Nasal cavity respiratory epithelium epithelial cell of viscerocranial mucosa (primary cell): Measurements from ENCODE around the gene ACAN. TPM values are rescaled to one million over a fixed set of nuclear protein-coding genes. Genes with fewer than 3 reads are reported as not detected.

Experiments used
- total RNA-seq: library from RNA; depleted of rRNA; stranded (reverse); fragments of >200 nt; gene quantifications from 2 replicates; pipeline ENCODE4 v1.2.3, GENCODE V29; 2014

Gene ACAN
- not detected in 2 replicates for total RNA-seq

DNA sequence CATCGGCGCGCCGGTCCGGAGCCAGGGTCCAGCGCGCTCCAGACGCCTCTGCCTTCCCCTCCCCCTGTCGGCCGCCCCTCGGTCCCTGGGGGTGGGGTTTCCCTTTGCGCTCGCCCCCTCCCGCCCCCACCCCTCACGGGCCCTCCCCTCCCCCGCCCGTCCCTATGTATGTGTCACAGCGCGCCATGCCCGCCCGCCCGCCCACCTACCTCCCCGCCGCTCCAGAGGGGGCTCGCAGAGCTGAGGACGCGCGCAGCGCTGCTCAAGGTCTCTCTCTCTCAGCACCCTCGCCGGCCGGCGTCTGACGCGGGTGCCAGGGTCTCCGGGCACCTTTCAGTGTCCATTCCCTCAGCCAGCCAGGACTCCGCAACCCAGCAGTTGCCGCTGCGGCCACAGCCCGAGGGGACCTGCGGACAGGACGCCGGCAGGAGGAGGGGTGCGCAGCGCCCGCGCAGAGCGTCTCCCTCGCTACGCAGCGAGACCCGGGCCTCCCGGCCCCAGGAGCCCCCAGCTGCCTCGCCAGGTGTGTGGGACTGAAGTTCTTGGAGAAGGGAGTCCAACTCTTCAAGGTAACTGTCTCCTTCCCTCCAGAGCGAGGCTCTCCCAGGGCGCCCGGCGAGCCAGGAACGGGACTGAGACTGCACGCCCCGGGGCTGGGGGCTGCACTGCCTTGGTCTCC lies at the start of gene ACAN:
Gene ACAN, plus strand, starts transcription at position 196 of the 679 bp plus-strand sequence. CDS start 32,771 bp downstream, outside the sequence.

DNA sequence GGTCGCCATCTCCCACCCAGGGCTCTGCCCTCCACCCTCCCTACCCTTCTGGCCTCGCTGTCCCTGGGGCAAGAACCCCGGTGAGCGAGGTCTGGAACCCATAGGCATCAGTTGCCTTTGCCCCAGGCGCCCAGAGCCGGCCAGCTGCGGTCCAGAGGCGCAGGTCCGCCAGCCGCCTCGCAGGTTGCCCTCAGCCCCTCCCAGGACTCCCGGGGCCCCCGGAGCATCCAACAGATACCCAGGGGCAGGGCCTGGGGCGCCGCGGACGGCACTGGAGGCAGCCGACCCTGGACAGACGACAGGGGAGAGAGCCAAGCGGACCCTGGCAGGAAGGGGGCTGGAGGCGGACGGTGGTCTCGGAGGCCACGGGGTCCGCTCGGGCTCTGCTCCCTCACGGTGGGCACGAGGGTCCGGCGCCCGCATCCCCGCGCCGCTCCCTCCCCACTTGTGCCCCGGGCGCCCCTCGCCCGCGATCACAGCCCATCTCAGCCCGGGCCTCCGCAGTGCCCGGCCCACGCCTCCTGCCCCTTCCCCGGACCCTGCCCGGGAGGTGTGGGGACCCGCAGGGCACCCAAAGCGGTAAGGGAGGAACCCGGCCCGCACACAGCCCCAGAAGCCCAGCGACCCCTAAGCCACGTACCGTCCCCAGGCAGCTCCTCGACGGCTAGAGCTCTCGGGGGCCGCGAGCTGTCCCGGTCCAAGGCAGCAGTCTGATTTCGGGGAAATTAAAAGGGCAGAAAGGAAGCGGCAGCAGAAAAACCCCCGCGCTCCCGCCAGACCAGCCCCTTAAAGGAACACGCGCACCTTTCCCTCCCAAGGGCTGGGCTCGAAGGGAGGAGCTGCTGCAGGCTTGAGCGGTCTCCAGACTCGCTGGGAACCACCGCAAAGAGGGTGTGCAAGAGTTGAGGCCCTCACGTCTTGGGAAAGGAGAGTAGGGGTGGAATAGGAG lies 91.9 kb downstream of the ACAN start, which contains the start of gene HAPLN3:
Gene HAPLN3, minus strand, starts transcription at position 726 of the 949 bp plus-strand sequence. CDS start 8,246 bp downstream, outside the sequence.

DNA sequence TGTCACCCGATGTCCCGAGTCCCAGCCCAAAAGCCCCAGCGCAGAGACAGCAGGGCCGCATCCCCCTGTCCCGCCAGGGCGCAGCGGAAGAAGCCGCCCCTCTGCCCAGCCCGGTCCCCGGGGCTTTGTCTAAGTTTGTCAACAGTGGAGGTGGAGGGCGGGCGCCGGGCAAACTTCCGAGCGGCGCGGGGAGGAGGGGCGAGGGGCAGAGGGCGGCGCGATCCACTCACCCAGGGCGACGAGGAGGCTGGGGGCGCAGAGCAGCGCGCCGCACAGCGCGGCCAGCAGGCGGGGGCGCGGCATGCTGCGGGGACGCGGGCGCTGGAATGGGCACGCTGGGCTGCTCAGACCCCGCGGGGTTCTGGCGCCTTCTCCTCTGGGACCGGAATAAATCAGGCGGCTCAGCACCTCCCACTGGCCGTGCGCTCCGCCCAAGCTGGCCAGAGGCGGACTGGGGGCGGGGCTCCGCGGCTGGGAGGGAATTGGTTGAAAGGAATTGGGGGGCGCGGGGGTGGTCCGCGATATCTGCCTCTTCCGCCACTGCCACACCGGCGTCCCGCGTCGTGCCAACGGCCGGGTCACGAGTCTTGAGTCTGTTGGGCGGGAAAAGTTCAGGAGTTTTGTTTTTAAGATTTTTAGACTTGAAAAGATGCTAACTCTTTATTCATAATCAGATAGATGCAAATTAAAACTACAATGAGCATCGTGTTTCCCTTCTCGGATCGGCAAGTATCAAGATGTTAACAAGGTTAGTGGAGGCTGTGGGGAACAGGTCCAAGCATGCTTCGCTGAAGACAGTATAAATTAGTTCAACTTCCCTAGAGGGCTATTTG lies 110.0 kb downstream of the ACAN start, which contains the start of gene MFGE8:
Gene MFGE8, minus strand, starts transcription at position 363 of the 833 bp plus-strand sequence. Its CDS starts 60 bp downstream, at position 303.

Other genes starting within 250 kb of the ACAN start
- 53.7 and 87.5 TPM in 2 replicates for gene AEN, start 182.1 kb upstream of the ACAN start, total RNA-seq
- gene ISG20, start 164.4 kb upstream of the ACAN start, total RNA-seq, result 4.6 and 4.8 TPM in 2 replicates
- gene HAPLN3, start 92.1 kb downstream of the ACAN start, total RNA-seq, result 0.68 and 5.1 TPM in 2 replicates
- 23.2 and 365 TPM in 2 replicates for gene MFGE8, start 109.9 kb downstream of the ACAN start, total RNA-seq